GM19463 (cell line): ENCODE measurements around the gene EVI2A.

ENCODE experiments used
- ATAC-seq: cut with Tn5 transposase; IDR thresholded peaks from one replicate; pipeline ENCODE4 v1.9.1; 2021; ENCODE audit warnings: mild to moderate bottlenecking, moderate library complexity; ENCODE audit not compliant: unreplicated experiment

EVI2A gene

GRCh38 chr17:31279401-31279800 is 42.0 kb downstream of the EVI2A start:
- ATAC-seq, result no peak

- no peak for ATAC-seq
These were observed 46.3 kb downstream of the EVI2A start for GRCh38 chr17:31275116-31275515.

- no peak for ATAC-seq
These were observed 47.2 kb downstream of the EVI2A start for GRCh38 chr17:31274252-31274651.

- no peak for ATAC-seq
These were observed 47.9 kb downstream of the EVI2A start for GRCh38 chr17:31273516-31273915.

- no peak for ATAC-seq
These were observed 48.6 kb downstream of the EVI2A start for GRCh38 chr17:31272803-31273202.

GRCh38 chr17:31272236-31272635 is 49.2 kb downstream of the EVI2A start:
- no peak for ATAC-seq

- no peak for ATAC-seq
These were observed 51.8 kb downstream of the EVI2A start for GRCh38 chr17:31269578-31269983.

- ATAC-seq, result no peak
These were observed 52.3 kb downstream of the EVI2A start for GRCh38 chr17:31269036-31269577.
